Neuronal stem cell (in vitro differentiated cells): ENCODE results near the gene MCC.

ENCODE experiments used
- DNase-seq: peaks from one replicate; pipeline ENCODE4 v3.0.0-alpha.2; 2013; ENCODE audit warnings: low spot score
- H2AFZ ChIP-seq: one replicate; pipeline ENCODE4 v1.6.1; 2013; ENCODE audit warnings: mild to moderate bottlenecking, low read length, inconsistent platforms
- H2AK5ac ChIP-seq: 2 replicates; pipeline ENCODE4 v1.6.1; 2013; ENCODE audit warnings: low read depth, mild to moderate bottlenecking, inconsistent platforms, low read length, moderate library complexity, mixed read lengths
- H2BK120ac ChIP-seq: 2 replicates; pipeline ENCODE4 v1.6.1; 2013; ENCODE audit warnings: low read depth, mild to moderate bottlenecking, inconsistent platforms, low read length, moderate library complexity, mixed read lengths
- H2BK12ac ChIP-seq: one replicate; pipeline ENCODE4 v1.6.1; 2013; ENCODE audit warnings: low read length, inconsistent platforms
- H2BK15ac ChIP-seq: 2 replicates; pipeline ENCODE4 v1.6.1; 2013; ENCODE audit warnings: mild to moderate bottlenecking, low read length, inconsistent platforms, mixed read lengths
- H2BK5ac ChIP-seq: one replicate; pipeline ENCODE4 v1.6.1; 2013; ENCODE audit warnings: inconsistent platforms, mild to moderate bottlenecking, low read length, moderate library complexity
- H3K14ac ChIP-seq: one replicate; pipeline ENCODE4 v1.6.1; 2013; ENCODE audit warnings: low read length, inconsistent platforms
- H3K18ac ChIP-seq: 2 replicates; pipeline ENCODE4 v1.6.1; 2013; ENCODE audit warnings: low read length, inconsistent platforms
- H3K23ac ChIP-seq: 2 replicates; pipeline ENCODE4 v1.6.1; 2013; ENCODE audit warnings: low read depth, mild to moderate bottlenecking, mixed read lengths, low read length, inconsistent platforms; ENCODE audit not compliant: poor library complexity
- H3K27ac ChIP-seq: replicated peaks from 3 replicates; pipeline ENCODE4 v1.5.1; 2013; ENCODE audit warnings: low read length, inconsistent platforms
- H3K27me3 ChIP-seq, 3 experiments: 2 replicates each; pipeline ENCODE4 v1.6.1; 2013; ENCODE audit warnings: low read length in 3 of 3, mild to moderate bottlenecking in 2 of 3, inconsistent platforms in 1 of 3, low read depth in 1 of 3, mixed read lengths in 1 of 3, moderate library complexity in 1 of 3; ENCODE audit not compliant: control insufficient read depth in 3 of 3, insufficient read depth in 3 of 3
- H3K36me3 ChIP-seq, 2 donors: replicated peaks in 1 of 2; 2 replicates each; pipeline ENCODE4 v1.6.1; 2013; ENCODE audit warnings: low read length in 2 of 2; ENCODE audit not compliant: control insufficient read depth in 2 of 2, insufficient read depth in 2 of 2
- H3K4ac ChIP-seq: 2 replicates; pipeline ENCODE4 v1.6.1; 2013; ENCODE audit warnings: inconsistent platforms, mild to moderate bottlenecking, low read length, moderate library complexity
- H3K4me1 ChIP-seq, 2 donors: 1 replicate in 1 of 2; 2 replicates in 1 of 2; pipeline ENCODE4 v1.6.1; 2013; ENCODE audit warnings: low read length in 2 of 2, low read depth in 1 of 2; ENCODE audit not compliant: control insufficient read depth in 2 of 2, insufficient read depth in 1 of 2
- H3K4me2 ChIP-seq: one replicate; pipeline ENCODE4 v1.6.1; 2013; ENCODE audit warnings: mild to moderate bottlenecking, low read length, inconsistent platforms; ENCODE audit not compliant: insufficient read depth, poor library complexity, severe bottlenecking
- H3K4me3 ChIP-seq, 2 donors: 2 replicates each; pipeline ENCODE4 v1.5.1; 2013; ENCODE audit warnings: low read length in 2 of 2, mild to moderate bottlenecking in 2 of 2, inconsistent platforms in 1 of 2, moderate library complexity in 1 of 2
- H3K79me1 ChIP-seq: one replicate; pipeline ENCODE4 v1.6.1; 2013; ENCODE audit warnings: low read depth, mild to moderate bottlenecking, inconsistent platforms, low read length, moderate library complexity
- H3K9ac ChIP-seq: one replicate; pipeline ENCODE4 v1.6.1; 2013; ENCODE audit warnings: mild to moderate bottlenecking, low read depth, low read length, inconsistent platforms; ENCODE audit not compliant: poor library complexity
- H3K9me3 ChIP-seq, 2 donors: replicated peaks in 1 of 2; 2 replicates each; pipeline versions ENCODE3 to v1.6.1; 2013; ENCODE audit warnings: low read length in 2 of 2, mild to moderate bottlenecking in 2 of 2, inconsistent platforms in 1 of 2, low read depth in 1 of 2, mixed read lengths in 1 of 2, moderate library complexity in 1 of 2; ENCODE audit not compliant: control insufficient read depth in 2 of 2, insufficient read depth in 1 of 2
- H4K8ac ChIP-seq: one replicate; pipeline ENCODE4 v1.6.1; 2013; ENCODE audit warnings: low read depth, mild to moderate bottlenecking, inconsistent platforms, low read length, moderate library complexity
- H4K91ac ChIP-seq: one replicate; pipeline ENCODE4 v1.6.1; 2013; ENCODE audit warnings: low read length, low read depth, mild to moderate bottlenecking, inconsistent platforms; ENCODE audit not compliant: poor library complexity
- WGBS, 2 donors: extraction: QIAGEN DNeasy Blood & Tissue Kit; methylation state at CpG; one replicate each; pipeline ENCODE4 v1.1.7; 2013; ENCODE audit warnings: missing lambda C conversion rate in 2 of 2, mixed read lengths in 1 of 2; ENCODE audit not compliant: insufficient read length in 2 of 2, insufficient replicate concordance in 1 of 2; ENCODE audit errors: extremely low coverage in 2 of 2; 5-methylcytosine and 5-hydroxymethylcytosine counted together

Gene MCC

GRCh38 chr5:113147101-113147508 lies 341.1 kb downstream of the MCC start:
- H3K4me2 ChIP-seq, result no peak overlapping the region
- H3K9ac ChIP-seq, result no peak overlapping the region
- H3K27me3 ChIP-seq, result no peaks in the 10 kb centered on the region
- H3K9me3 ChIP-seq, result peaks cover 0 to 2% of the 10 kb centered on the region in 2 donors
- no peak overlapping the region for H4K91ac ChIP-seq
- H3K36me3 ChIP-seq, result no peaks in the 10 kb centered on the region
- no peak overlapping the region for H2BK5ac ChIP-seq
- H4K8ac ChIP-seq, result no peak overlapping the region
- no peak overlapping the region for H3K18ac ChIP-seq
- H3K23ac ChIP-seq, result no peak overlapping the region
- H3K14ac ChIP-seq, result no peak overlapping the region
- H3K4me3 ChIP-seq, result no peak overlapping the region
- DNase-seq, result no peak
- H2BK12ac ChIP-seq, result no peak overlapping the region
- no peak overlapping the region for H2BK15ac ChIP-seq
- H3K79me1 ChIP-seq, result no peaks in the 10 kb centered on the region
- no peak overlapping the region for H3K27ac ChIP-seq
- H3K4ac ChIP-seq, result no peak overlapping the region
- no peak overlapping the region for H2BK120ac ChIP-seq
- WGBS, 2 donors, result no CpG with 5 or more reads among the region's 4 CpGs
- H2AK5ac ChIP-seq, result no peak overlapping the region
- peaks cover 0 to 7% of the 10 kb centered on the region in 2 donors for H3K4me1 ChIP-seq
- H2AFZ ChIP-seq, result no peak overlapping the region

DNA sequence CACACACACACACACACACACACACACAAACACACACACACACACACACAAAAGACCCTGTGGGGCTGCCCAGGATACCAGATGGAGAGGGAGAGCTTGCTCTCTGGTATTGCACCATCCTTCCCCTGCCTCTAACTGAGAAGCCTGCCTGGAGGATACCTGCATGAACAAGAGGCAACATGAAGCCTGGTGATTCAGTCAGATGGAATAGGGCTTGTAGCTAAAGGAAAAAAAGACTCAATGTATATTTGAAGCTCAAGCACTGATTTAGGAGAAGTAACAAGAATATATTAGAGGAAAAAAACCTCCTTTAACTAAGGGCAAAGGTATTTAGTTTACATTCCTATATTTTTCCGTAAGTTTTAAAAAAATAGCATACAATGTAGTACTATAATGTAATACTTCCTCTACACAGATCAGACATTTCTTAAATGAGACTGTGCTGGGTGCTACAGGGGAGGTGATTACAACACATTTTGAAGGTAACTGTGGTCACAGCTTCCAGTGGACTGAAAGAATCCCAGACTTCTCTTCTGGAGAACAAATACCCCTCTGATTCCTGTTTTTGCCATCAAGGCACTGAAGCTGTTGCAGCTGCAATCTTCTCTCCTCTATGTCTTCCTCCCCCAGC lies 342.4 kb downstream of the MCC start:
- Histone ChIP-seq H3K27me3 (no peaks in the 10 kb centered on the region), H3K4me2 (no peak overlapping the region), H2BK15ac (no peak overlapping the region), H2BK120ac (no peak overlapping the region), H2BK5ac (no peak overlapping the region), H2BK12ac (no peak overlapping the region), H3K9ac (no peak overlapping the region), H2AFZ (no peak overlapping the region), H3K14ac (no peak overlapping the region), H3K36me3 (no peaks in the 10 kb centered on the region), H3K18ac (no peak overlapping the region), H3K27ac (no peak overlapping the region), H4K8ac (no peak overlapping the region), H3K4me3 (no peak overlapping the region), H2AK5ac (no peak overlapping the region), H3K4me1 (peaks cover 2 to 9% of the 10 kb centered on the region in 2 donors), H3K4ac (no peak overlapping the region), H3K9me3 (peaks cover 0 to 2% of the 10 kb centered on the region in 2 donors), H3K23ac (no peak overlapping the region), H4K91ac (no peak overlapping the region), H3K79me1 (no peaks in the 10 kb centered on the region)
- no peak for DNase-seq
- no CpG with 5 or more reads among the region's 1 CpG for whole genome bisulfite sequencing, 2 donors

GRCh38 chr5:113142186-113142585 lies 346.1 kb downstream of the MCC start:
- no CpG with 5 or more reads among the region's 4 CpGs for WGBS, 2 donors
- Histone ChIP-seq H3K79me1 (no peaks in the 10 kb centered on the region), H3K23ac (no peak overlapping the region), H3K9ac (no peak overlapping the region), H2BK12ac (no peak overlapping the region), H3K18ac (no peak overlapping the region), H2BK5ac (no peak overlapping the region), H4K8ac (no peak overlapping the region), H2AK5ac (no peak overlapping the region), H3K27ac (no peak overlapping the region), H2BK15ac (no peak overlapping the region), H3K9me3 (peaks cover 0 to 2% of the 10 kb centered on the region in 2 donors), H3K14ac (no peak overlapping the region), H2BK120ac (no peak overlapping the region), H3K4ac (no peak overlapping the region), H3K4me2 (no peak overlapping the region), H2AFZ (no peak overlapping the region), H4K91ac (no peak overlapping the region), H3K27me3 (no peaks in the 10 kb centered on the region), H3K4me3 (no peak overlapping the region), H3K4me1 (peaks cover 2 to 3% of the 10 kb centered on the region in 2 donors), H3K36me3 (no peaks in the 10 kb centered on the region)
- DNase-seq, result no peak

DNA sequence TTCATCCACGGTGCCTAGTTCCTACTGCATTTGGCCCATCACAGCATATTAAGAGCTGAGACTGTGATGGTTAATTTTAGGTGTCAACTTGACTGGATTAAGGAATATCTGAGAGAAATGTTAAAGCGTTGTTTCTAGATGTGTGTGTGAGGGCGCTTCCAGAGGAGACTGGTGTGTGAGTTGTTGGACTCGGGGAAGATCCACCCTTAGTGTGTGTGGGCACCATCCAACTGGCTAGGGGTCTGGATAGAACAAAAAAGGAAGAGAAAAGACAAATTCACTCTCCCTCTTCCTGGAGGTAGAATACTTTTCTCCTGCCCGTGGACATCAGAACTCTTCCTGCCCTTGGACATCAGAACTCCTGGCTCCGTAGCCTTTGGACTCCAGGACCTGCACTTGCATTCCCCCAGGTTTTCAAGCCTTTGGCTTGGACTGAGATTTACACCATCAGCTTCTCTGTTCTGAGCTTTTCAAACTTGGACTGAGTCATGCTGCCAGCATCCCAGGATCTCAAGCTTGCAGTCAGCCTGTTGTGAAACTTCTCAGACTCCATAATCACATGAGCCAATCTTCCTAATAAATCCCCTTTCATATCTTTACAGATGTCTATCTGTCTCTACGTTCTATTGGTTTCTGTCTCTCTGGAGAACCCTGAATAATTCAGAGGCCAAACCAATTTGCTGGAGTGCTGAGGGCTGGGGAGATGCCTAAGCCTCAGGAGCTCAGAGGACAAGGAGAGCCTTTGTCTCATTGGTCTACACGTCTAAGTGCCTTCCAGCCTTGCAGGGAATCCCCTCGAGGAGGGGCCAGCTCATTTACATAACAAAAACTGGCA lies 347.2 kb downstream of the MCC start:
- no peak overlapping the region for H2AK5ac ChIP-seq
- no peak overlapping the region for H3K4me3 ChIP-seq
- H2BK120ac ChIP-seq, result no peak overlapping the region
- no CpG with 5 or more reads among the region's 9 CpGs for WGBS, 2 donors
- H3K36me3 ChIP-seq, result no peaks in the 10 kb centered on the region
- no peak overlapping the region for H3K27ac ChIP-seq
- no peak for DNase-seq
- peaks cover 2 to 3% of the 10 kb centered on the region in 2 donors for H3K4me1 ChIP-seq
- no peaks in the 10 kb centered on the region for H3K27me3 ChIP-seq
- no peak overlapping the region for H3K18ac ChIP-seq
- no peak overlapping the region for H3K14ac ChIP-seq
- H3K4ac ChIP-seq, result no peak overlapping the region
- no peak overlapping the region for H2AFZ ChIP-seq
- H2BK12ac ChIP-seq, result no peak overlapping the region
- H4K8ac ChIP-seq, result no peak overlapping the region
- H3K4me2 ChIP-seq, result no peak overlapping the region
- H3K9me3 ChIP-seq, result peaks cover 0 to 2% of the 10 kb centered on the region in 2 donors
- no peak overlapping the region for H3K9ac ChIP-seq
- no peak overlapping the region for H4K91ac ChIP-seq
- no peak overlapping the region for H3K23ac ChIP-seq
- H3K79me1 ChIP-seq, result no peaks in the 10 kb centered on the region
- H2BK5ac ChIP-seq, result no peak overlapping the region
- H2BK15ac ChIP-seq, result no peak overlapping the region
